B cell (primary cell): Measurements from ENCODE around the gene KPNA5. TPM values are rescaled to one million over a fixed set of nuclear protein-coding genes. Genes with fewer than 3 reads are reported as not detected.

ENCODE experiments used
- ATAC-seq: fragments of 200-7000 bp; cut with Tn5 transposase; one replicate; pipeline ENCODE4 v1.10.0; 2021; ENCODE audit warnings: low read depth, mild to moderate bottlenecking, moderate number of reproducible peaks, moderate library complexity
- CTCF ChIA-PET: fragments of 350-600 bp; sonication (Branson Sonifier 250); formaldehyde crosslinking; loops from one replicate; lab custom pipeline; 2021; ENCODE audit warnings: antibody characterized with exemption, inconsistent platforms; lab: Charles Lee
- POLR2A ChIA-PET: fragments of 350-600 bp; sonication (Branson Sonifier 250); formaldehyde crosslinking; loops from one replicate; lab custom pipeline; 2021; ENCODE audit warnings: antibody characterized with exemption; lab: Charles Lee
- DNase-seq: peaks from one replicate; pipeline ENCODE4 v3.0.0; 2013
- H2AFZ ChIP-seq: 2 replicates; pipeline ENCODE4 v1.6.1; 2012; ENCODE audit warnings: mild to moderate bottlenecking, low read depth, low read length; ENCODE audit not compliant: insufficient read depth, poor library complexity, severe bottlenecking
- H3K27ac ChIP-seq, 2 donors: 1 replicate in 1 of 2; 2 replicates in 1 of 2; pipeline ENCODE4 v1.5.1; 2012 to 2013; ENCODE audit warnings: low read length in 2 of 2, mild to moderate bottlenecking in 2 of 2, moderate library complexity in 1 of 2
- H3K27me3 ChIP-seq, 4 experiments: fragments of 200-600 bp in 1 of 4; sonication (generic) in 1 of 4; replicated peaks in 1 of 4; 1 replicate in 2 of 4; 2 replicates in 2 of 4; pipeline versions ENCODE4 v1.6.1 to v1.7.0; 2013 to 2016; ENCODE audit warnings: low read length in 3 of 4, mild to moderate bottlenecking in 2 of 4, mixed read lengths in 1 of 4, moderate library complexity in 1 of 4; ENCODE audit not compliant: insufficient read depth in 4 of 4, control insufficient read depth in 3 of 4; ENCODE audit errors: control extremely low read depth in 1 of 4
- H3K36me3 ChIP-seq, 2 experiments: replicated peaks in 1 of 2; 1 replicate in 1 of 2; 2 replicates in 1 of 2; pipeline versions ENCODE4 v1.6.1 to v1.7.1; 2013; ENCODE audit warnings: low read length in 1 of 2; ENCODE audit not compliant: insufficient read depth in 2 of 2, control insufficient read depth in 1 of 2; ENCODE audit errors: control extremely low read depth in 1 of 2, extremely low read depth in 1 of 2
- H3K4me1 ChIP-seq, 2 donors: fragments of 200-600 bp in 1 of 2; sonication (generic) in 1 of 2; 1 replicate in 1 of 2; 2 replicates in 1 of 2; pipeline versions ENCODE4 v1.5.1 to v1.6.1; 2013 to 2017; ENCODE audit warnings: low read length in 2 of 2; ENCODE audit not compliant: control insufficient read depth in 2 of 2, insufficient read depth in 2 of 2
- H3K4me2 ChIP-seq: replicated peaks from 2 replicates; pipeline ENCODE3; 2012; ENCODE audit warnings: mild to moderate bottlenecking, low read depth, low read length; ENCODE audit not compliant: poor library complexity, severe bottlenecking
- H3K4me3 ChIP-seq, 5 experiments: fragments of 200-600 bp in 1 of 5; sonication (generic) in 1 of 5; 1 replicate in 3 of 5; 2 replicates in 2 of 5; pipeline versions ENCODE4 v1.5.1 to v1.7.0; 2011 to 2016; ENCODE audit warnings: low read length in 4 of 5, mild to moderate bottlenecking in 4 of 5, low read depth in 2 of 5, control low read depth in 1 of 5, moderate library complexity in 1 of 5; ENCODE audit not compliant: insufficient read depth in 1 of 5; ENCODE audit errors: control extremely low read depth in 1 of 5, extremely low read depth in 1 of 5
- H3K79me2 ChIP-seq: fragments of 200-600 bp; sonication (generic); one replicate; pipeline ENCODE4 v1.6.0; 2016; ENCODE audit warnings: low read length; ENCODE audit not compliant: control insufficient read depth, insufficient read depth
- H3K9ac ChIP-seq: fragments of 200-600 bp; sonication (generic); 2 replicates; pipeline ENCODE4 v1.6.1; 2017; ENCODE audit warnings: mild to moderate bottlenecking, low read length, moderate library complexity
- H3K9me3 ChIP-seq, 3 donors: one replicate each; pipeline versions ENCODE4 v1.6.1 to v1.7.1; 2013; ENCODE audit warnings: low read length in 2 of 3; ENCODE audit not compliant: control insufficient read depth in 2 of 3, insufficient read depth in 1 of 3; ENCODE audit errors: control extremely low read depth in 1 of 3
- H4K20me1 ChIP-seq: 2 replicates; pipeline ENCODE4 v1.6.0; 2012; ENCODE audit warnings: mild to moderate bottlenecking, low read length; ENCODE audit not compliant: insufficient read depth, control insufficient read depth, poor library complexity, severe bottlenecking
- H3K27ac Mint-ChIP-seq: one replicate; pipeline ENCODE4 v1.8.0; 2021; ENCODE audit warnings: mixed read lengths
- H3K27me3 Mint-ChIP-seq: one replicate; pipeline ENCODE4 v1.8.0; 2021; ENCODE audit warnings: mixed read lengths
- H3K4me1 Mint-ChIP-seq: one replicate; pipeline ENCODE4 v1.8.0; 2021; ENCODE audit warnings: mixed read lengths
- H3K4me3 Mint-ChIP-seq: one replicate; pipeline ENCODE4 v1.8.0; 2021; ENCODE audit warnings: mixed read lengths
- H3K9me3 Mint-ChIP-seq: one replicate; pipeline ENCODE4 v1.8.0; 2022; ENCODE audit warnings: mixed read lengths; ENCODE audit not compliant: insufficient read depth
- CTCF ChIP-seq: fragments of 200-600 bp; IDR thresholded peaks from one replicate; pipeline ENCODE4 v1.8.0; 2022; ENCODE audit warnings: antibody characterized with exemption, mild to moderate bottlenecking
- EZH2 ChIP-seq: IDR thresholded peaks from 2 replicates; pipeline ENCODE4 v1.6.1; 2012; ENCODE audit warnings: borderline replicate concordance, low read depth, mild to moderate bottlenecking, moderate library complexity, low read length; ENCODE audit not compliant: insufficient read depth, poor library complexity, severe bottlenecking
- WGBS: methylation state at CpG from one replicate; pipeline ENCODE4 v1.1.5; 2013; ENCODE audit warnings: missing lambda C conversion rate; ENCODE audit not compliant: insufficient coverage; 5-methylcytosine and 5-hydroxymethylcytosine counted together
- intact Hi-C: fragments of 100-400 bp; cut with micrococcal nuclease; formaldehyde crosslinking; loops from one replicate; pipeline ENCODE4 v1.10.0; 2022
- polyA minus RNA-seq: library from RNA; depleted of rRNA, polyadenylated mRNA; stranded (reverse); fragments of >200 nt; gene quantifications from 2 replicates; pipeline ENCODE4 v1.2.3, GENCODE V29; 2012
- polyA plus RNA-seq: library from polyadenylated mRNA; depleted of rRNA; stranded (reverse); fragments of >200 nt; gene quantifications from 2 replicates; pipeline ENCODE4 v1.2.3, GENCODE V29; 2012
- total RNA-seq, 2 donors: library from RNA; stranded (reverse); fragments of 120-200 nt in 1 of 2; gene quantifications; 1 replicate in 1 of 2; 2 replicates in 1 of 2; pipeline versions ENCODE4 v1.2.3 to v1.2.4, GENCODE V29; 2013 to 2022

Gene KPNA5
- total RNA-seq (41.7 and 42.9 TPM in 2 replicates), polyA plus RNA-seq (6.9 and 11.5 TPM in 2 replicates), polyA minus RNA-seq (10.5 and 13.0 TPM in 2 replicates)
- total RNA-seq (2013): 40.7 TPM

- H3K9me3 ChIP-seq: no peaks in the 10 kb centered on the region
- peaks cover 0 to 10% of the 10 kb centered on the region in 2 experiments for H3K36me3 ChIP-seq
- ATAC-seq (peak; percentile 93), DNase-seq (peak; percentile 95)
- ChIA-PET POLR2A (interaction anchor here (1.5 to 2.6 kb wide), 2 partner anchors 10 to 13 kb away, joined by 5 to 27 read pairs; partner anchors contain the start of gene ZUP1), CTCF (interaction anchor here (0.9 to 1.5 kb wide), 3 partner anchors 10 to 18 kb away, joined by 3 to 8 read pairs (median 4); no protein-coding TSS in a partner anchor)
- WGBS: under 1% methylated on average over 69 of the region's 69 CpGs
- peak within 1 kb of the TSS; percentile 69 to 89 (median 84) for H3K4me3 ChIP-seq
- intact Hi-C loops: loop anchor here (1.0 to 5.0 kb wide), 9 partner anchors 13 to 922 kb away; partner anchors contain the start of genes CALHM6, GOPC, NT5DC1 and RSPH4A
- peaks cover 9 to 20% of the 10 kb centered on the region in 2 donors for H3K4me1 ChIP-seq
- no peaks in the 10 kb centered on the region for H3K27me3 ChIP-seq
- TF ChIP-seq CTCF (no peak), EZH2 (no peak)
- H3K27ac ChIP-seq: peak within 1 kb of the TSS; percentile 83 to 88
- peak within 1 kb of the TSS; percentile 94 for H3K4me2 ChIP-seq
- Mint-ChIP-seq H3K27me3 (no peaks in the 10 kb centered on the region), H3K27ac (peak within 1 kb of the TSS; percentile 99), H3K4me1 (peaks cover 44% of the 10 kb centered on the region), H3K4me3 (peak within 1 kb of the TSS; percentile 99), H3K9me3 (no peaks in the 10 kb centered on the region)
- peak within 1 kb of the TSS; percentile 87 for H3K9ac ChIP-seq
- peak within 1 kb of the TSS; percentile 94 for H2AFZ ChIP-seq
- peaks cover 80% of the 10 kb centered on the region for H3K79me2 ChIP-seq
- H4K20me1 ChIP-seq: peaks cover 11% of the 10 kb centered on the region
Observed at GRCh38 chr6:116680880-116681672, at the start of gene KPNA5. Gene KPNA5 (plus strand): TSS chr6:116681211. CDS start chr6:116681335, 124 bp downstream.
